HEK293T (cell line): ENCODE results near the gene VCP.

Experiments
- CTCF ChIA-PET: fragments of 350-600 bp; formaldehyde crosslinking; extraction: SDS; loops from one replicate; lab custom pipeline; 2021; ENCODE audit warnings: antibody characterized with exemption, inconsistent platforms; lab: Yijun Ruan, JAX
- POLR2A ChIA-PET: fragments of 350-600 bp; formaldehyde crosslinking; extraction: SDS; loops from one replicate; lab custom pipeline; 2020; ENCODE audit warnings: antibody characterized with exemption, inconsistent platforms; lab: Yijun Ruan, JAX
- DNase-seq: peaks from one replicate; pipeline ENCODE4 v3.0.0; 2012; ENCODE audit warnings: mixed read lengths; ENCODE audit errors: extremely low spot score
- ARNT ChIP-seq: fragments of 450-650 bp; IDR thresholded peaks from 2 replicates; pipeline ENCODE4 v1.6.1; 2017; ENCODE audit warnings: mild to moderate bottlenecking
- BHLHE40 ChIP-seq: fragments of 450-650 bp; IDR thresholded peaks from 2 replicates; pipeline ENCODE4 v1.6.1; 2016; ENCODE audit warnings: mild to moderate bottlenecking, moderate library complexity, borderline replicate concordance
- CTBP1 ChIP-seq: fragments of 450-650 bp; IDR thresholded peaks from 2 replicates; pipeline ENCODE4 v1.6.1; 2016; ENCODE audit warnings: borderline replicate concordance
- ELF4 ChIP-seq: fragments of 450-650 bp; IDR thresholded peaks from 2 replicates; pipeline ENCODE4 v1.6.1; 2017; ENCODE audit warnings: antibody characterized with exemption
- FOXA1 ChIP-seq: fragments of 450-650 bp; IDR thresholded peaks from 2 replicates; pipeline ENCODE4 v1.6.1; 2016; ENCODE audit warnings: mild to moderate bottlenecking
- FOXK2 ChIP-seq: fragments of 450-650 bp; IDR thresholded peaks from 2 replicates; pipeline ENCODE4 v1.6.1; 2016; ENCODE audit warnings: mild to moderate bottlenecking
- FOXM1 ChIP-seq: fragments of 450-650 bp; IDR thresholded peaks from 2 replicates; pipeline ENCODE4 v1.6.1; 2017; ENCODE audit warnings: mild to moderate bottlenecking, borderline replicate concordance
- HDGF ChIP-seq: fragments of 450-650 bp; IDR thresholded peaks from 2 replicates; pipeline ENCODE4 v1.6.1; 2017; ENCODE audit warnings: antibody characterized with exemption, borderline replicate concordance
- L3MBTL2 ChIP-seq: fragments of 450-650 bp; conservative IDR thresholded peaks from 2 replicates; pipeline ENCODE4 v1.6.1; 2016; ENCODE audit warnings: mild to moderate bottlenecking
- LEF1 ChIP-seq: fragments of 450-650 bp; IDR thresholded peaks from 2 replicates; pipeline ENCODE4 v1.6.1; 2017; ENCODE audit warnings: mild to moderate bottlenecking, borderline replicate concordance
- NFRKB ChIP-seq: fragments of 450-650 bp; IDR thresholded peaks from 2 replicates; pipeline ENCODE4 v1.6.1; 2016; ENCODE audit warnings: mild to moderate bottlenecking, moderate library complexity
- PKNOX1 ChIP-seq: fragments of 450-650 bp; IDR thresholded peaks from 2 replicates; pipeline ENCODE4 v1.6.1; 2016
- SP1 ChIP-seq: fragments of 450-650 bp; IDR thresholded peaks from 2 replicates; pipeline ENCODE4 v1.6.1; 2017
- SUZ12 ChIP-seq: fragments of 450-650 bp; IDR thresholded peaks from 2 replicates; pipeline ENCODE4 v1.6.1; 2016; ENCODE audit warnings: mild to moderate bottlenecking
- TARDBP ChIP-seq: fragments of 450-650 bp; IDR thresholded peaks from 2 replicates; pipeline ENCODE4 v1.6.1; 2016
- ZNF384 ChIP-seq: fragments of 450-650 bp; IDR thresholded peaks from 2 replicates; pipeline ENCODE4 v1.6.1; 2016

Gene VCP

GRCh38 chr9:35078066-35078465 lies 5.6 kb upstream of the VCP start:
- TF ChIP-seq CTBP1, result no peak
- no peak for TF ChIP-seq ELF4
- ChIA-PET POLR2A (interaction anchor here (3.0 kb wide), 1 partner anchor 24 kb away, joined by 18 read pairs; the partner anchor contains the start of gene STOML2), CTCF (no interaction called here)
- DNase-seq, result no peak

GRCh38 chr9:35076848-35077247 lies 4.4 kb upstream of the VCP start:
- ChIA-PET CTCF (no interaction called here), POLR2A (interaction anchor here (0.6 kb wide), 1 partner anchor 14 kb away, joined by 4 read pairs; no protein-coding TSS in a partner anchor)
- no peak for TF ChIP-seq FOXM1
- no peak for TF ChIP-seq TARDBP
- no peak for TF ChIP-seq FOXK2
- no peak for TF ChIP-seq ARNT
- TF ChIP-seq BHLHE40, result no peak
- no peak for TF ChIP-seq PKNOX1
- DNase-seq, result no peak

GRCh38 chr9:35075358-35075757 lies 2.9 kb upstream of the VCP start:
- ChIA-PET POLR2A (no interaction called here), CTCF (no interaction called here)
- TF ChIP-seq ZNF384 (no peak), L3MBTL2 (no peak), FOXA1 (no peak), BHLHE40 (no peak), FOXM1 (no peak)
- no peak for DNase-seq

- ChIA-PET CTCF (no interaction called here), POLR2A (no interaction called here)
- TF ChIP-seq CTBP1 (no peak), ELF4 (no peak), FOXK2 (no peak), NFRKB (no peak), BHLHE40 (no peak), SUZ12 (no peak), LEF1 (no peak), HDGF (no peak), FOXM1 (no peak), PKNOX1 (no peak), SP1 (no peak), TARDBP (no peak)
- DNase-seq, result no peak
Observed at GRCh38 chr9:35074791-35075190, 2.4 kb upstream of the VCP start.

- no peak for TF ChIP-seq L3MBTL2
- TF ChIP-seq FOXK2, result no peak
- TF ChIP-seq ELF4, result no peak
- no peak for TF ChIP-seq SP1
- no peak for TF ChIP-seq NFRKB
- no peak for TF ChIP-seq FOXA1
- TF ChIP-seq FOXM1, result no peak
- TF ChIP-seq ZNF384, result no peak
- no peak for TF ChIP-seq SUZ12
- no peak for TF ChIP-seq CTBP1
- no peak for TF ChIP-seq PKNOX1
- no peak for TF ChIP-seq BHLHE40
- TF ChIP-seq HDGF, result no peak
- TF ChIP-seq ARNT, result no peak
- no peak for DNase-seq
- POLR2A ChIA-PET, result no interaction called here
- CTCF ChIA-PET, result no interaction called here
Observed at GRCh38 chr9:35074141-35074540, 1.7 kb upstream of the VCP start.

GRCh38 chr9:35073279-35073612 lies 821 bp upstream of the VCP start:
- ChIA-PET CTCF (no interaction called here), POLR2A (no interaction called here)
- TF ChIP-seq FOXK2 (no peak), NFRKB (no peak), CTBP1 (no peak), SUZ12 (no peak), HDGF (no peak), ARNT (no peak), SP1 (no peak), L3MBTL2 (no peak)
- no peak for DNase-seq

- DNase-seq, result peak; percentile 66
- POLR2A ChIA-PET, result interaction anchor here (0.6 to 3.3 kb wide), 15 partner anchors 9 to 82 kb away, joined by 3 to 28 read pairs (median 5); partner anchors contain the start of genes DNAJB5, FANCG and PIGO
- CTCF ChIA-PET, result interaction anchor here (0.6 to 1.3 kb wide), 2 partner anchors 20 to 207 kb away, joined by 3 to 4 read pairs; no protein-coding TSS in a partner anchor
- TF ChIP-seq FOXM1 (no peak), PKNOX1 (no peak), TARDBP (no peak), SUZ12 (no peak), CTBP1 (no peak), ARNT (no peak), ELF4 (no peak), LEF1 (no peak), SP1 (no peak), ZNF384 (no peak), HDGF (no peak)
Observed at GRCh38 chr9:35071814-35072460, 488 bp downstream of the VCP start.
